SK-N-SH (cell line): ENCODE measurements around the gene RASAL3. TPM values are rescaled to one million over a fixed set of nuclear protein-coding genes. Genes with fewer than 3 reads are reported as not detected.

Experiments
- CTCF ChIA-PET: fragments of 300-600, 350-600 bp; formaldehyde crosslinking; extraction: SDS; loops from one replicate; lab custom pipeline; 2021; lab: Yijun Ruan, JAX
- POLR2A ChIA-PET: fragments of 350-600 bp; sonication (Branson Sonifier 250); formaldehyde crosslinking; extraction: SDS; loops from one replicate; lab custom pipeline; 2020; ENCODE audit warnings: antibody characterized with exemption, inconsistent platforms; lab: Yijun Ruan, JAX
- DNase-seq: peaks from one replicate; pipeline ENCODE4 v3.0.0; 2012
- H2AFZ ChIP-seq: fragments of 200-600 bp; sonication (generic); 2 replicates; pipeline ENCODE4 v1.8.1; 2016; ENCODE audit warnings: antibody characterized with exemption, mild to moderate bottlenecking, low read depth
- H3F3A ChIP-seq: fragments of 200-600 bp; sonication (generic); replicated peaks from 2 replicates; pipeline ENCODE3; 2016; ENCODE audit warnings: antibody characterized with exemption, mild to moderate bottlenecking; ENCODE audit not compliant: insufficient read depth
- H3K27ac ChIP-seq, 2 experiments: fragments of 200-500 bp in 1 of 2; fragments of 200-600 bp in 1 of 2; sonication (Bioruptor generic) in 1 of 2; sonication (generic), shearing (Covaris generic) in 1 of 2; 2 replicates each; pipeline versions ENCODE4 v1.5.1 to v1.6.1; 2014 to 2016; ENCODE audit warnings: low read depth in 2 of 2, inconsistent platforms in 1 of 2, low read length in 1 of 2, mild to moderate bottlenecking in 1 of 2, mixed read lengths in 1 of 2
- H3K27me3 ChIP-seq: fragments of 200-600 bp; sonication (generic), shearing (Covaris generic); 2 replicates; pipeline ENCODE4 v1.6.1; 2016; ENCODE audit warnings: mixed run types; ENCODE audit not compliant: insufficient read depth
- H3K36me3 ChIP-seq, 2 experiments: fragments of 200-500 bp in 1 of 2; fragments of 200-600 bp in 1 of 2; sonication (Bioruptor generic) in 1 of 2; sonication (generic) in 1 of 2; replicated peaks in 1 of 2; 2 replicates each; pipeline versions ENCODE3 to v1.5.1; 2014 to 2016; ENCODE audit warnings: low read length in 1 of 2, mild to moderate bottlenecking in 1 of 2; ENCODE audit not compliant: insufficient read depth in 2 of 2, control insufficient read depth in 1 of 2
- H3K4me1 ChIP-seq, 2 experiments: fragments of 200-500 bp in 1 of 2; fragments of 200-600 bp in 1 of 2; sonication (Bioruptor generic) in 1 of 2; sonication (generic), shearing (Covaris generic) in 1 of 2; 2 replicates each; pipeline versions ENCODE4 v1.5.1 to v1.6.1; 2014 to 2016; ENCODE audit warnings: low read depth in 1 of 2, low read length in 1 of 2, mixed run types in 1 of 2; ENCODE audit not compliant: insufficient read depth in 2 of 2, control insufficient read depth in 1 of 2
- H3K4me2 ChIP-seq: fragments of 200-600 bp; sonication (generic), shearing (Covaris generic); 2 replicates; pipeline ENCODE4 v1.6.1; 2017; ENCODE audit warnings: mixed run types
- H3K4me3 ChIP-seq, 2 experiments: fragments of 200-500 bp in 1 of 2; fragments of 200-600 bp in 1 of 2; sonication (Bioruptor generic) in 1 of 2; sonication (generic), shearing (Covaris generic) in 1 of 2; 2 replicates each; pipeline versions ENCODE4 v1.5.1 to v1.8.1; 2014 to 2016; ENCODE audit warnings: low read depth in 2 of 2, inconsistent platforms in 1 of 2, low read length in 1 of 2, mild to moderate bottlenecking in 1 of 2, mixed read lengths in 1 of 2, moderate library complexity in 1 of 2
- H3K79me2 ChIP-seq: fragments of 200-600 bp; sonication (generic); 2 replicates; pipeline ENCODE4 v1.8.1; 2017; ENCODE audit warnings: mild to moderate bottlenecking; ENCODE audit not compliant: insufficient read depth
- H3K9ac ChIP-seq: fragments of 200-600 bp; sonication (generic); 2 replicates; pipeline ENCODE4 v1.6.1; 2017; ENCODE audit warnings: mixed run types
- H3K9me2 ChIP-seq: fragments of 200-600 bp; sonication (generic); 2 replicates; pipeline ENCODE4 v1.6.1; 2017; ENCODE audit warnings: mixed run types
- H3K9me3 ChIP-seq: fragments of 200-600 bp; sonication (generic); 2 replicates; pipeline ENCODE4 v1.6.1; 2017; ENCODE audit warnings: mixed run types, mild to moderate bottlenecking, moderate library complexity
- H4K20me1 ChIP-seq: fragments of 200-600 bp; sonication (generic); 2 replicates; pipeline ENCODE4 v1.6.1; 2017; ENCODE audit warnings: mild to moderate bottlenecking, mixed run types; ENCODE audit not compliant: insufficient read depth
- CHD2 ChIP-seq: fragments of 150-350 bp; IDR thresholded peaks from 2 replicates; pipeline ENCODE4 v1.6.1; 2018; ENCODE audit warnings: low read length; ENCODE audit not compliant: partially characterized antibody
- EP300 ChIP-seq, 2 experiments: IDR thresholded peaks; 2 replicates each; pipeline versions ENCODE4 v1.4.0 to v1.6.1; 2012; ENCODE audit warnings: borderline replicate concordance in 1 of 2, low read depth in 1 of 2, low read length in 1 of 2
- FOSL2 ChIP-seq: IDR thresholded peaks from 2 replicates; pipeline ENCODE4 v1.4.0; 2012; ENCODE audit warnings: low read depth, mild to moderate bottlenecking, moderate library complexity, borderline replicate concordance
- FOXJ3 ChIP-seq: sonication (generic); formaldehyde crosslinking; IDR thresholded peaks from 2 replicates; pipeline ENCODE4 v1.5.1; 2020; ENCODE audit warnings: mild to moderate bottlenecking, missing genetic modification reagents
- FOXM1 ChIP-seq: IDR thresholded peaks from 2 replicates; pipeline ENCODE4 v1.4.0; 2012; ENCODE audit warnings: low read depth, mild to moderate bottlenecking
- GABPA ChIP-seq: IDR thresholded peaks from 2 replicates; pipeline ENCODE4 v1.4.0; 2012; ENCODE audit warnings: low read depth, mild to moderate bottlenecking
- MEF2A ChIP-seq: IDR thresholded peaks from 2 replicates; pipeline ENCODE4 v1.4.0; 2012; ENCODE audit warnings: low read depth, borderline replicate concordance
- NRF1 ChIP-seq: IDR thresholded peaks from 2 replicates; pipeline ENCODE4 v1.6.1; 2012; ENCODE audit warnings: low read depth, mild to moderate bottlenecking, low read length
- POLR2AphosphoS5 ChIP-seq: IDR thresholded peaks from 2 replicates; pipeline ENCODE4 v1.6.1; 2012; ENCODE audit warnings: low read depth, low read length
- RCOR1 ChIP-seq: fragments of 150-350 bp; IDR thresholded peaks from 2 replicates; pipeline ENCODE4 v1.6.1; 2017; ENCODE audit warnings: antibody characterized with exemption, low read length
- RFX5 ChIP-seq: IDR thresholded peaks from 2 replicates; pipeline ENCODE4 v1.6.1; 2012; ENCODE audit warnings: mild to moderate bottlenecking, improper control_type of control experiment, low read length
- RXRA ChIP-seq: IDR thresholded peaks from 2 replicates; pipeline ENCODE4 v1.4.0; 2012; ENCODE audit warnings: low read depth, mild to moderate bottlenecking, borderline replicate concordance
- SMC3 ChIP-seq: IDR thresholded peaks from 2 replicates; pipeline ENCODE4 v1.6.1; 2012; ENCODE audit warnings: low read depth, low read length, improper control_type of control experiment
- TAF1 ChIP-seq: IDR thresholded peaks from 2 replicates; pipeline ENCODE4 v1.6.1; 2012; ENCODE audit warnings: low read depth, mild to moderate bottlenecking, low read length, moderate library complexity, borderline replicate concordance
- TCF12 ChIP-seq: IDR thresholded peaks from 2 replicates; pipeline ENCODE4 v1.4.0; 2012
- TEAD4 ChIP-seq: IDR thresholded peaks from 2 replicates; pipeline ENCODE4 v1.4.0; 2012; ENCODE audit warnings: mild to moderate bottlenecking, borderline replicate concordance; ENCODE audit not compliant: insufficient read depth
- YY1 ChIP-seq: IDR thresholded peaks from 2 replicates; pipeline ENCODE4 v1.4.0; 2012; ENCODE audit warnings: low read depth, mild to moderate bottlenecking
- WGBS: methylation state at CpG from one replicate; pipeline ENCODE4 v1.1.6; 2017; ENCODE audit warnings: low lambda C conversion rate; 5-methylcytosine and 5-hydroxymethylcytosine counted together
- polyA plus RNA-seq, 3 experiments: library from polyadenylated mRNA; depleted of rRNA; stranded (reverse); fragments of >200 nt; gene quantifications; 2 replicates each; pipeline ENCODE4 v1.2.3, GENCODE V29; 2012
- TF ChIP-seq, protein P1 (sequence below): IDR thresholded peaks from 2 replicates; pipeline ENCODE4 v1.4.0; 2012; ENCODE audit warnings: low read depth
- TF ChIP-seq, protein P2 (sequence below): fragments of 150-350 bp; IDR thresholded peaks from 2 replicates; pipeline ENCODE4 v1.6.1; 2016; ENCODE audit warnings: mild to moderate bottlenecking, low read depth, low read length
- TF ChIP-seq, protein P3 (sequence below): fragments of 200-600 bp; sonication (generic); IDR thresholded peaks from 2 replicates; pipeline ENCODE4 v1.6.1; 2017; ENCODE audit warnings: antibody characterized with exemption, mild to moderate bottlenecking, moderate library complexity

RASAL3 gene
- polyA plus RNA-seq, 1 of the 3 experiments (the other 2 are of a cell fraction) = 0.02 TPM

DNA sequence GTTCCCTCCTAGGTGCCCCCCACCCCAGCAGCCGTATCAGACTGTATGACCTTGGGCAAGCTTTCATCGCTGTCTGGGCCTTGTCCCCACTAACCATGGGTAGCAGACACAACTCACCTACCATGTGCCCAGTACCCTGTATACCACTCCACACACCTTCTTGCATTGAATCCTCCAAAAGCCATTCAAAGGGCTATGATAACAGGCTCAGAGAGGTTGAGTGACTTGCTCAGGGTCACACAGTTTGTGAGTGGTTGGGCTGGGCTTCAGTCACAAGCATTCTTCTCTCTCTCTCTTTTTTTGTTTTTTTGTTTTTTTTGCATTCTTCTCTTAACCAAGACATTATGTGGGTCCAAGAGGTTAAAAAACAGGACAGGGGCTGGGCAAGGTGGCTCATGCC lies 2.6 kb downstream of the RASAL3 start:
- WGBS = 18% methylated on average over 2 of the region's 2 CpGs
- Histone ChIP-seq H2AFZ (no peak overlapping the region), H3K9me3 (no peaks in the 10 kb centered on the region), H3F3A (peaks cover 2% of the 10 kb centered on the region), H3K4me2 (no peak overlapping the region), H3K27ac (no peak overlapping the region), H3K9ac (no peak overlapping the region), H4K20me1 (no peaks in the 10 kb centered on the region), H3K36me3 (no peaks in the 10 kb centered on the region), H3K9me2 (no peaks in the 10 kb centered on the region), H3K79me2 (no peaks in the 10 kb centered on the region), H3K27me3 (peaks cover 39% of the 10 kb centered on the region), H3K4me1 (no peaks in the 10 kb centered on the region; a peak in 1 of 4 replicates), H3K4me3 (no peak overlapping the region)
- CTCF ChIA-PET = no interaction called here
- DNase-seq = no peak
- TF ChIP-seq TEAD4 = no peak
- no peak for TF ChIP-seq YY1
- no peak for TF ChIP-seq POLR2AphosphoS5
- TF ChIP-seq, protein P1, sequence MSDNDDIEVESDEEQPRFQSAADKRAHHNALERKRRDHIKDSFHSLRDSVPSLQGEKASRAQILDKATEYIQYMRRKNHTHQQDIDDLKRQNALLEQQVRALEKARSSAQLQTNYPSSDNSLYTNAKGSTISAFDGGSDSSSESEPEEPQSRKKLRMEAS = no peak
- TF ChIP-seq TCF12 = no peak
- no peak for TF ChIP-seq MEF2A
- TF ChIP-seq FOXJ3 (CRISPR knock-in tag) = no peak
- TF ChIP-seq, protein P2, sequence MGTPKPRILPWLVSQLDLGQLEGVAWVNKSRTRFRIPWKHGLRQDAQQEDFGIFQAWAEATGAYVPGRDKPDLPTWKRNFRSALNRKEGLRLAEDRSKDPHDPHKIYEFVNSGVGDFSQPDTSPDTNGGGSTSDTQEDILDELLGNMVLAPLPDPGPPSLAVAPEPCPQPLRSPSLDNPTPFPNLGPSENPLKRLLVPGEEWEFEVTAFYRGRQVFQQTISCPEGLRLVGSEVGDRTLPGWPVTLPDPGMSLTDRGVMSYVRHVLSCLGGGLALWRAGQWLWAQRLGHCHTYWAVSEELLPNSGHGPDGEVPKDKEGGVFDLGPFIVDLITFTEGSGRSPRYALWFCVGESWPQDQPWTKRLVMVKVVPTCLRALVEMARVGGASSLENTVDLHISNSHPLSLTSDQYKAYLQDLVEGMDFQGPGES = no peak
- POLR2A ChIA-PET = no interaction called here

GRCh38 chr19:15457701-15458484 lies 6.5 kb downstream of the RASAL3 start:
- Histone ChIP-seq H3K9me3 (no peaks in the 10 kb centered on the region), H4K20me1 (no peaks in the 10 kb centered on the region)
- 3% methylated on average over 25 of the region's 54 CpGs for WGBS
- TF ChIP-seq RFX5 (no peak), EP300 (IDR thresholded peaks at IDR 0.05; ENCODE audit: borderline replicate concordance in 1 of 2, low read depth in 1 of 2, low read length in 1 of 2) (no peak), SMC3 (no peak), RXRA (no peak), POLR2AphosphoS5 (no peak), GABPA (no peak), TCF12 (no peak), CHD2 (no peak), YY1 (no peak), FOXM1 (no peak), TAF1 (no peak), FOSL2 (no peak), RCOR1 (no peak), NRF1 (no peak)
- TF ChIP-seq, protein P1 = no peak
- TF ChIP-seq, protein P2 = no peak
- TF ChIP-seq, protein P3, sequence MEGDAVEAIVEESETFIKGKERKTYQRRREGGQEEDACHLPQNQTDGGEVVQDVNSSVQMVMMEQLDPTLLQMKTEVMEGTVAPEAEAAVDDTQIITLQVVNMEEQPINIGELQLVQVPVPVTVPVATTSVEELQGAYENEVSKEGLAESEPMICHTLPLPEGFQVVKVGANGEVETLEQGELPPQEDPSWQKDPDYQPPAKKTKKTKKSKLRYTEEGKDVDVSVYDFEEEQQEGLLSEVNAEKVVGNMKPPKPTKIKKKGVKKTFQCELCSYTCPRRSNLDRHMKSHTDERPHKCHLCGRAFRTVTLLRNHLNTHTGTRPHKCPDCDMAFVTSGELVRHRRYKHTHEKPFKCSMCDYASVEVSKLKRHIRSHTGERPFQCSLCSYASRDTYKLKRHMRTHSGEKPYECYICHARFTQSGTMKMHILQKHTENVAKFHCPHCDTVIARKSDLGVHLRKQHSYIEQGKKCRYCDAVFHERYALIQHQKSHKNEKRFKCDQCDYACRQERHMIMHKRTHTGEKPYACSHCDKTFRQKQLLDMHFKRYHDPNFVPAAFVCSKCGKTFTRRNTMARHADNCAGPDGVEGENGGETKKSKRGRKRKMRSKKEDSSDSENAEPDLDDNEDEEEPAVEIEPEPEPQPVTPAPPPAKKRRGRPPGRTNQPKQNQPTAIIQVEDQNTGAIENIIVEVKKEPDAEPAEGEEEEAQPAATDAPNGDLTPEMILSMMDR = no peak
- TF ChIP-seq, all 33 proteins: peak for 0
- no peak for DNase-seq
- no peak overlapping the region for H3K9ac ChIP-seq
- peaks cover 0 to 5% of the 10 kb centered on the region in 2 experiments; a peak in 2 of 4 replicates for H3K4me1 ChIP-seq
- H3F3A ChIP-seq = no peaks in the 10 kb centered on the region
- H3K4me3 ChIP-seq = no peak overlapping the region
- H3K27me3 ChIP-seq = peaks cover 48% of the 10 kb centered on the region
- ChIA-PET CTCF (interaction anchor here (1.2 to 1.4 kb wide), 3 partner anchors 17 to 281 kb away, joined by 4 to 5 read pairs (median 5); no protein-coding TSS in a partner anchor), POLR2A (interaction anchor here (0.9 kb wide), 1 partner anchor 39 kb away, joined by 3 read pairs; the partner anchor contains the start of gene AKAP8L)
- H3K9me2 ChIP-seq = no peaks in the 10 kb centered on the region
- no peak overlapping the region for H3K27ac ChIP-seq
- H2AFZ ChIP-seq = no peak overlapping the region
- H3K79me2 ChIP-seq = no peaks in the 10 kb centered on the region
- no peaks in the 10 kb centered on the region for H3K36me3 ChIP-seq
- no peak overlapping the region for H3K4me2 ChIP-seq
